Hepatocyte (in vitro differentiated cells): ENCODE measurements around the gene ICAM1.

Experiments used
- CTCF ChIP-seq: fragments of 200-600 bp; sonication (generic); IDR thresholded peaks from 2 replicates; pipeline ENCODE4 v1.5.1; 2016; ENCODE audit warnings: antibody characterized with exemption, mild to moderate bottlenecking; ENCODE audit not compliant: poor library complexity
- EZH2phosphoT487 ChIP-seq: fragments of 200-600 bp; sonication (generic); IDR thresholded peaks from one replicate; pipeline ENCODE4 v1.6.1; 2018; ENCODE audit warnings: antibody characterized with exemption, mild to moderate bottlenecking, low read depth, moderate library complexity; ENCODE audit not compliant: unreplicated experiment, severe bottlenecking

- TF ChIP-seq EZH2phosphoT487, result no peak
- TF ChIP-seq CTCF, result no peak
Measured at GRCh38 chr19:10286803-10287737, 16.1 kb downstream of the ICAM1 start, which contains the start of gene ICAM4.
